ENCODE measurements around the gene ARMC7. TPM values are rescaled to one million over a fixed set of nuclear protein-coding genes. Genes with fewer than 3 reads are reported as not detected.
"Not testable (repeated sequence)": the region's sequence is repeated elsewhere in the genome, so short reads cannot be mapped to it uniquely, and the experiment has no call there.

The ARMC7 gene
- total RNA-seq, 3 donors from 2014 or later = 13.2 to 14.4 (median 13.7) TPM

GRCh38 chr17:75135946-75136345 lies 26.2 kb downstream of the ARMC7 start:
- Mint-ChIP-seq H3K4me1 (ENCODE audit: low read depth) (peaks cover 8% of the 10 kb centered on the region), H3K4me3 (no peak overlapping the region), H3K36me3 (ENCODE audit: insufficient read depth) (peaks cover 10% of the 10 kb centered on the region), H3K9me3 (no peaks in the 10 kb centered on the region), H3K27me3 (ENCODE audit: low read depth) (no peaks in the 10 kb centered on the region)
- ATAC-seq = no peak
- no peak for DNase-seq

- not testable (repeated sequence) for DNase-seq; H3K4me3 Mint-ChIP-seq; H3K27me3 Mint-ChIP-seq (ENCODE audit: low read depth); H3K36me3 Mint-ChIP-seq (ENCODE audit: insufficient read depth); ATAC-seq; H3K9me3 Mint-ChIP-seq
- peaks cover 11% of the 10 kb centered on the region for H3K4me1 Mint-ChIP-seq (ENCODE audit: low read depth)
These were observed 28.0 kb downstream of the ARMC7 start for GRCh38 chr17:75137762-75138161.

GRCh38 chr17:75138519-75138918 lies 28.8 kb downstream of the ARMC7 start:
- H3K36me3 Mint-ChIP-seq (ENCODE audit: insufficient read depth) = peaks cover 10% of the 10 kb centered on the region
- peaks cover 11% of the 10 kb centered on the region for H3K4me1 Mint-ChIP-seq (ENCODE audit: low read depth)
- DNase-seq (no peak), ATAC-seq (no peak)
- H3K4me3 Mint-ChIP-seq = no peak overlapping the region
- H3K9me3 Mint-ChIP-seq = no peaks in the 10 kb centered on the region
- no peaks in the 10 kb centered on the region for H3K27me3 Mint-ChIP-seq (ENCODE audit: low read depth)

- no peak overlapping the region for H3K4me3 Mint-ChIP-seq
- H3K27me3 Mint-ChIP-seq (ENCODE audit: low read depth) = no peaks in the 10 kb centered on the region
- H3K4me1 Mint-ChIP-seq (ENCODE audit: low read depth) = peaks cover 11% of the 10 kb centered on the region
- no peaks in the 10 kb centered on the region for H3K9me3 Mint-ChIP-seq
- DNase-seq = no peak
- peaks cover 27% of the 10 kb centered on the region for H3K36me3 Mint-ChIP-seq (ENCODE audit: insufficient read depth)
- ATAC-seq = no peak
These were observed 32.6 kb downstream of the ARMC7 start for GRCh38 chr17:75142236-75142971.

- Mint-ChIP-seq H3K9me3 (no peaks in the 10 kb centered on the region), H3K4me1 (ENCODE audit: low read depth) (peaks cover 16% of the 10 kb centered on the region), H3K27me3 (ENCODE audit: low read depth) (no peaks in the 10 kb centered on the region), H3K4me3 (no peak overlapping the region), H3K36me3 (ENCODE audit: insufficient read depth) (peaks cover 36% of the 10 kb centered on the region)
- no peak for DNase-seq
- no peak for ATAC-seq
These were observed 35.2 kb downstream of the ARMC7 start for GRCh38 chr17:75144816-75145512.

GRCh38 chr17:75146592-75146991 lies 36.8 kb downstream of the ARMC7 start:
- DNase-seq (no peak), ATAC-seq (no peak)
- Mint-ChIP-seq H3K4me1 (ENCODE audit: low read depth) (peaks cover 7% of the 10 kb centered on the region), H3K4me3 (no peak overlapping the region), H3K27me3 (ENCODE audit: low read depth) (no peaks in the 10 kb centered on the region), H3K36me3 (ENCODE audit: insufficient read depth) (peaks cover 33% of the 10 kb centered on the region), H3K9me3 (no peaks in the 10 kb centered on the region)

GRCh38 chr17:75147878-75148546 lies 38.2 kb downstream of the ARMC7 start:
- ATAC-seq = no peak
- DNase-seq = no peak
- Mint-ChIP-seq H3K9me3 (no peaks in the 10 kb centered on the region), H3K4me3 (no peak overlapping the region), H3K27me3 (ENCODE audit: low read depth) (no peaks in the 10 kb centered on the region), H3K4me1 (ENCODE audit: low read depth) (peaks cover 17% of the 10 kb centered on the region), H3K36me3 (ENCODE audit: insufficient read depth) (peaks cover 33% of the 10 kb centered on the region)

GRCh38 chr17:75151930-75152329 lies 42.2 kb downstream of the ARMC7 start:
- ATAC-seq (no peak), DNase-seq (no peak)
- no peaks in the 10 kb centered on the region for H3K9me3 Mint-ChIP-seq
- H3K27me3 Mint-ChIP-seq (ENCODE audit: low read depth) = no peaks in the 10 kb centered on the region
- peaks cover 30% of the 10 kb centered on the region for H3K4me1 Mint-ChIP-seq (ENCODE audit: low read depth)
- H3K4me3 Mint-ChIP-seq = peak overlapping the region; percentile 94
- H3K36me3 Mint-ChIP-seq (ENCODE audit: insufficient read depth) = peaks cover 13% of the 10 kb centered on the region

- no peaks in the 10 kb centered on the region for H3K27me3 Mint-ChIP-seq (ENCODE audit: low read depth)
- H3K4me1 Mint-ChIP-seq (ENCODE audit: low read depth) = peaks cover 30% of the 10 kb centered on the region
- no peaks in the 10 kb centered on the region for H3K9me3 Mint-ChIP-seq
- ATAC-seq = no peak
- peaks cover 8% of the 10 kb centered on the region for H3K36me3 Mint-ChIP-seq (ENCODE audit: insufficient read depth)
- no peak for DNase-seq
- peak overlapping the region; percentile 94 for H3K4me3 Mint-ChIP-seq
These were observed 42.8 kb downstream of the ARMC7 start for GRCh38 chr17:75152523-75152921.

GRCh38 chr17:75152922-75153779 lies 43.4 kb downstream of the ARMC7 start:
- H3K36me3 Mint-ChIP-seq (ENCODE audit: insufficient read depth) = peaks cover 7% of the 10 kb centered on the region
- ATAC-seq = no peak
- no peaks in the 10 kb centered on the region for H3K9me3 Mint-ChIP-seq
- H3K27me3 Mint-ChIP-seq (ENCODE audit: low read depth) = no peaks in the 10 kb centered on the region
- peak overlapping the region; percentile 94 for H3K4me3 Mint-ChIP-seq
- no peak for DNase-seq
- H3K4me1 Mint-ChIP-seq (ENCODE audit: low read depth) = peaks cover 30% of the 10 kb centered on the region

GRCh38 chr17:75153780-75154194 lies 44.0 kb downstream of the ARMC7 start:
- Mint-ChIP-seq H3K36me3 (ENCODE audit: insufficient read depth) (peaks cover 2% of the 10 kb centered on the region), H3K4me1 (ENCODE audit: low read depth) (peaks cover 27% of the 10 kb centered on the region), H3K4me3 (peak overlapping the region; percentile 94), H3K9me3 (no peaks in the 10 kb centered on the region), H3K27me3 (ENCODE audit: low read depth) (no peaks in the 10 kb centered on the region)
- no peak for DNase-seq
- peak; percentile 1 to 7 for ATAC-seq

GRCh38 chr17:75154195-75155106 lies 44.7 kb downstream of the ARMC7 start, which contains the start of gene JPT1:
TSS of gene JPT1 (minus strand) at chr17:75154512. CDS start at chr17:75154397, 115 bp downstream.
- Mint-ChIP-seq H3K27me3 (ENCODE audit: low read depth) (no peaks in the 10 kb centered on the region), H3K36me3 (ENCODE audit: insufficient read depth) (peaks cover 2% of the 10 kb centered on the region), H3K4me1 (ENCODE audit: low read depth) (peaks cover 27% of the 10 kb centered on the region), H3K9me3 (no peaks in the 10 kb centered on the region), H3K4me3 (peak within 1 kb of the TSS; percentile 94)
- peak; percentile 98 for DNase-seq
- ATAC-seq = peak; percentile 98

- ATAC-seq = no peak
- no peaks in the 10 kb centered on the region for H3K9me3 Mint-ChIP-seq
- DNase-seq = no peak
- peak overlapping the region; percentile 24 for H3K4me3 Mint-ChIP-seq
- no peaks in the 10 kb centered on the region for H3K36me3 Mint-ChIP-seq (ENCODE audit: insufficient read depth)
- H3K4me1 Mint-ChIP-seq (ENCODE audit: low read depth) = peaks cover 25% of the 10 kb centered on the region
- H3K27me3 Mint-ChIP-seq (ENCODE audit: low read depth) = no peaks in the 10 kb centered on the region
These were observed 45.4 kb downstream of the ARMC7 start for GRCh38 chr17:75155191-75155601.
